Ecto neural progenitor cell (in vitro differentiated cells): ENCODE results near the gene SUGCT.

Source experiments
- DNase-seq: peaks from one replicate; pipeline ENCODE4 v3.0.0-alpha.2; 2018; ENCODE audit warnings: low spot score

Gene SUGCT

GRCh38 chr7:40786909-40787308 is 652.1 kb downstream of the SUGCT start:
- DNase-seq, result no peak

GRCh38 chr7:40793132-40793531 is 658.3 kb downstream of the SUGCT start:
- no peak for DNase-seq

GRCh38 chr7:40795607-40796006 is 660.8 kb downstream of the SUGCT start:
- DNase-seq, result no peak

GRCh38 chr7:40796723-40797122 is 661.9 kb downstream of the SUGCT start:
- DNase-seq, result no peak

DNA sequence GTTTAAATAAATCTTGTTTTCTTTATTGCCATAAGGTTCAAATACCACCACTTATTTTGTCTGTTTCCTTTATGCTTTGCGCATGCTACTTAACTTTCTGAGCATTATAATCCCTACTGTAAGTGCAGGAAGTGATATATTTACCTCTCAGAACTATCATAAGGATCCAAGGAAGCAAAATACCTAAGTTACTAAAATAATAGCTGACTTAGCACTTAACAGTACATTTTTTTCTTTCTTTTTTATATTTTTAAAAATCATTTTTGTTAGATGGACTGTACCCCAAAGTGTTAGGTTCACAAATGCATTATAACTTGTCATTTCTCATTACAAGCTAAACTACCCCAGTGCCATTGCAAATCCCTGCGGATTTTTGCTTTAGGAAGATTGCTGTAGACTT is 663.8 kb downstream of the SUGCT start:
- DNase-seq, result no peak

- DNase-seq, result no peak
Observed at GRCh38 chr7:40799493-40800403, 664.9 kb downstream of the SUGCT start.

- no peak for DNase-seq
Observed at GRCh38 chr7:40800771-40801170, 666.0 kb downstream of the SUGCT start.

- DNase-seq, result no peak
Observed at GRCh38 chr7:40802497-40802896, 667.7 kb downstream of the SUGCT start.

DNA sequence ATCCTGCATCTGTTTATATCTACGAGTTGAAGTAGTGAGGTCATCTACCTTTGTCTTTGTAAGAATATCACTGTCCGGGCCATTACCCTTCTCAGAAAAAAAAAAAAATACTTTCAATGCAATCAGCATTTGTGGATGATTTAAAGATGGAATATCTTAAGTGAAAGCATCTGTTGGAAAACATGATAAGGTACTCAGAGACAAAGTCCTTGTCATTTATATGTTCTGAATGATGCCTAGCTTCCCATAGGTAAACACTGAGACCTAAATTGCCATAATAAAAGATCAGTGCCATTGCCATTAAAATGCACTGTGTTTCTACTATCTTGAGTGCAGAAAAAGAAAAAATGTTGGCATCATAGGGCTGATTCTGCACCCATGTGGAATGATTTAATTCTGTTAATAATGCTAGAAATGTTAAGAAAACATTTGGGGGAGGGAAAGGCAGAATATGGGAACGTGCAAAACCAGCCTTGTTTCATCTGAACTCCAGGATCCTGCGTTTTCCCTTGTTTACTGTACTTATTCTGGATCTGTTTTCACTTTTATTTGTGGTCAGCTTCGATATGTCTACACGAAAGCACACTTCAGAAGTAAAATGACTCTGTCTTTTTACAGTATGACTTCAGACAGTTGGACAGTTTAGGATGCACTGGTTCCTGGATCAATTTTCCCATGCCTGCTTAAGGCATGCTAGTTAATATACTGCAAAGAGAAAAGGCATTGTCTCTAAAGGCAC is 669.8 kb downstream of the SUGCT start:
- DNase-seq, result no peak

DNA sequence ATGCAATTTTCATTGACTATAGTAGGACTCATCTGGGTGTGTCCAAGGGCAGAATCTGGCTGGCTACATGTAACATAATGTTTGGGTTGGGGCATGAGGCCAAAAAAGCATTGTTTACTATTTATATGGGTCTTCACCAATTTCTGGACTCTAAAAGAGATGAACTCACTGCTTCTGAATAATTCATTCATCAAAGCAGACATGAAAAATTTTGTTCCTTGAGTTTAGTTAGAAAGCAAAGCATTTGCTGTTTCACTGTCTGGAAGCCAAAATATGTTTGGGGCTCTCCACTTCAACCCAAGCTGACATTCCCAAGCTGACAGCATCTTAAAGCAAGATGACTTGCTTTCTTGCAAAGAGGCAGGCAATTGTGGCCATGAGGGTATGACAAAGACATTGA is 670.6 kb downstream of the SUGCT start:
- no peak for DNase-seq

GRCh38 chr7:40808378-40808942 is 673.7 kb downstream of the SUGCT start:
- no peak for DNase-seq

DNA sequence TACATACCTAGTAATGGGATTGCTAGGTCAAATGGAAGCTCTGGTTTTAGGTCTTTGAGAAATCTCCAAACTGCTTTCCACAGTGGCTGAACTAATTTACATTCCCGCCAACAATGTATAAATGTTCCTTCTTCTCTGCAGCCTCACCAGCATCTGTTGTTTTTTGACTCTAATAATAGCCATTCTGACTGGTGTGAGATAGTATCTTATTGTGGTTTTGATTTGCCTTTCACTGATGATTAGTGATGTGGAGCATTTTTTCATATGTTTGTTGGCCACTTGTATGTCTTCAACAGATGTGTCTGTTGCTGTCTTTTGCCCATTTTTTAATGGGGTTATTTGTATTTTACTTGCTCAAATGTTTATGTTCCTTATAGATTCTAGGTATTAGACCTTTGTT is 675.5 kb downstream of the SUGCT start:
- DNase-seq, result no peak

- no peak for DNase-seq
Observed at GRCh38 chr7:40811666-40812065, 676.9 kb downstream of the SUGCT start.

- DNase-seq, result no peak
Observed at GRCh38 chr7:40815022-40815421, 680.2 kb downstream of the SUGCT start.

GRCh38 chr7:40815512-40815911 is 680.7 kb downstream of the SUGCT start:
- no peak for DNase-seq

DNA sequence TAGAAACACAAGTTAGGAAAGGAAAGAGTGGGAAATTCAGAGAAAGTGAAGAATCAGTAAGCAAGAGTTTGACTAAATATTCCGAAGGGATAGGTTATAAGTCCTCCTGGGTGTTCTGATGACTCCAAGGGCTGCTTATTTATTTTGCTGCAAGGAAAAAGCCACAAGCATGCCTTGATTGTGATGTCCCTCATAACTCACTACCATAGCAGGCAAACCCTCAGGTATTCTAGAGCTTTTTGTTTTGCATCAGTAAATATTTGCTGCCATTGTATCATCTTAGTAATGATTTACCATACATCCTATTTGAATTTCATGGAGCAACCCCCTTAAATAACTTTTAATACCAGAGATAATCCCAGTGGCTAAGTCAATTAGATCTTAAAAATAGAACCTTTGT is 688.1 kb downstream of the SUGCT start:
- no peak for DNase-seq

GRCh38 chr7:40824461-40824860 is 689.7 kb downstream of the SUGCT start:
- no peak for DNase-seq

DNA sequence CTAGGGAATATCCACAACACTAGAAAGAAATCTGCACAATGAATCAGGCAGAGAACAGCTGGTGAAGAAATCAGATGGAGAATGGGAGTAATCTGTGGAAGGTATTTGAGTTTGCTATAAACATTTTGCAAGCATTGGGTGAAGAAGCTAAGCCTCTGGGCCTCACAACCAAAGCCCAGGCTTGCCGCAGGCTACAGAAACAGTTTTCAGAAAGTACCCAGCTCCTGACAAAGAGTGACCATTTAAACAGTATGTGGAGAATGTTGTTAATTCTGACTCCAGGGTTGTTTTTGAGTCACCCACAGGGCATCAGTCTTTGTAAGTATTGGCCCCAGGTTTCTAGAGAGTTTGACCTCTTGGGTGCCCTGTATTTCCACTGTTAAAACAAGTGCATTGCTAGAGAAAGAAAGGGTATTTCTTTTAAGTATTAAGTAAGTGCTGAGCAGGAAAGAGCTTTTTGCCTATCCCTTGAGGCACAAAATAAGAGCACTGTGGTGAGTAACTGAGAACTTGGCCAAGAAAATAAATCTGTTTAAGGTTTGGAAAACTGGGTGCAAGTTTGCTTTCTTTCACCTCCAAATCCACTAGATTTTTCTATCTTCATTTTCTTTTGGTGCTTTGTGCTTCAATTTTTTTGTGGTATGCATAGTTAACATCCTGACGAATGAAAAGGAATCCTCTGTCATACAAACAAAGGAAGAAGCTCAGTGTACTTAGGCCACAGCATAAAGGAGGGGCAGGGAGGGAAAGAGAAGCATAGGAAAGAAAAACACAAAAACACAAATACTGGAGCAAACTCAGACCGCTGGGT is 691.8 kb downstream of the SUGCT start:
- DNase-seq, result peak; percentile 52

DNA sequence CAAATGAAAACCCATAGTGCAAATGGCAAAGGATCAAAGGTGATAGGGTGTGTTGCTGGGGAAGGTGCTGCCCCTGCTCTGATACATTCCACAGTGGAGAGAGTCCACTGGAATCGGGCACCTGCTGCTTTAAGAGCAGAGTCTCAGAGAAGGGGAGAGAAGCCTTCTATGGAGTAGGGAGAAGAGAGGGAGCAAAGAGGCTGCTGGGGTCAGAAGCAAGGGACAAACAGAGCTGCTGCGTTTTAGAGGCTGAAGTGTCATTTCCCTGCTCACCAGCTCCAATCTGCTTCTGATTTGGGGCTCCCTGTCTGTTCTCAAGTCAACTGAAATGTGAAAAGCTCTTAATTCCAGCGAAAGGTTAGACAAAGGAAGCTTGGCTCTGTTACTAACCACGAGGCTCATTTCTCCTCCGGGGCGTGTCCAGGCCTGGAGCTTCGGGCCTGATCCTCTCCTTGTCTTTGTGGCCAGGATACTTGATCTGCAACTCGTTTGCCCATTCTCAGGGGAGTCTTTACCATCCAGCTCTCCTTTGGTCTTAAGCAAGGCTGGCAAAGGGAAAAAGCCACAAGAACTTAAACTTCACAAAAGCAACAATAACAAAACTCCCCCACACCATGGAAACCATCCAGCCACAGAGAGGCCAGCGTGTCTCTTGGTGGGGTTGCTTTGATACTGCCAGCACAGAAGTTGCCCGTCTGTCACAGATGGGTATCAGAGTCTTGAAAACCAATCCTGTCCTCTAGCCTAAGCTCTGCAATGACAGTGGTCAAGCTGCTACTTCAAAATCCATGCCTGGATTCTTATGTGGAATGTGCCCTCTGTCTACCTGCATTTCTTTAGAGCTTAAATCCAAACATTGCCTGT is 692.6 kb downstream of the SUGCT start:
- peak; percentile 51 for DNase-seq

DNA sequence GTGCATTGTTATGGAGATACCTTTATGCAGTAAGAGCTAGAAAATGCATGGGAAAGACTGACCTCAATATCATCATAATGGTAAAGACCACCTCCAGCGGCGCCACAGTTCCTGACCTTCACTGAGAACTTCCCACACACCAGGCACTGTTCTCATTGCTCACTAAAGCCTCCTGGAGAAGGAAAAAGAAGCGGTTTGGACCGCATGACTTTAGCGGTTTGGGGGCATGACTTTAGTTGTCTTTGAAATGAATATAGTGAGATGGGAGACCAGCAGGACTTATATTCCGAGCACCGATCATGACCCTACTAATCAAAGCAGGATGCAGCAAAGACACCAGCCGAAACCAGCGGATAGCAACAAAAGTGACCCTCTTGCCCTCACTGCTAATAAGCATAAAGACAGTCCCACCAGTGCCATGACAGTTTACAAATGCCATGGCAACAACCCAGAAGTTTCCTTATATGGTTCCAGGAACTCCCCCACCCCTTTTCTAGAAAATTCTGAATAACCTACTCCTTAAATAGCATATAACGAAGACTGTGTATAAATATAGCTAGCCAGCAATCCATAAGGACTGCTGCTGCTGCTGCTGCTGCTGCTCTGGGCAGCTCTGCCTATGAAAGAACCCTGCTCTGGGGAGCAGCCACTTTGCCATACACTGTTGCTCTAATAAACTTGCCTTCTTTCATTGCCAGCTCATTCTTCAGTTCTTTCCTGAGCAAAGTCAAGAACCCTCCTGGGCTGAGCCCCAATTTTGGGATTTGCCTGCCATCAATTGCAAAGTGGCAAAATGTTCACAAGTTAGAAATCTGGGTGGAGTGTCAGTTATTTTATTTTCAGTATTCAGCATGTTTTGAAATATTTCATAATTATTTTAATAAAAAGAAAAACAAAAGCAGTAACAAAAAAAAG is 694.1 kb downstream of the SUGCT start:
- DNase-seq, result no peak
